ENCODE results near the gene DYDC1. TPM values are rescaled to one million over a fixed set of nuclear protein-coding genes. Genes with fewer than 3 reads are reported as not detected.
A peak's percentile ranks its signal among the peaks of the same experiment; 100 is the strongest.

DYDC1 gene
- total and polyA plus RNA-seq, 8 donors: not detected

- Histone ChIP-seq H3K27me3 (no peaks in the 10 kb centered on the region), H3K36me3 (no peaks in the 10 kb centered on the region), H3K4me1 (no peaks in the 10 kb centered on the region), H3K9me3 (no peaks in the 10 kb centered on the region), H3K27ac (no peak overlapping the region), H3K4me3 (no peak overlapping the region)
- 88 to 92% methylated on average over 2 of the region's 2 CpGs for WGBS, 2 donors
- intact Hi-C loops (cut with DNase I): no loop called here
- FAIRE-seq (no peak), DNase-seq (no peak), ATAC-seq (no peak)
- no peak for TF ChIP-seq CTCF (IDR thresholded peaks at IDR 0.05)
Observed at GRCh38 chr10:80397014-80397413, 40.5 kb upstream of the DYDC1 start.

DNA sequence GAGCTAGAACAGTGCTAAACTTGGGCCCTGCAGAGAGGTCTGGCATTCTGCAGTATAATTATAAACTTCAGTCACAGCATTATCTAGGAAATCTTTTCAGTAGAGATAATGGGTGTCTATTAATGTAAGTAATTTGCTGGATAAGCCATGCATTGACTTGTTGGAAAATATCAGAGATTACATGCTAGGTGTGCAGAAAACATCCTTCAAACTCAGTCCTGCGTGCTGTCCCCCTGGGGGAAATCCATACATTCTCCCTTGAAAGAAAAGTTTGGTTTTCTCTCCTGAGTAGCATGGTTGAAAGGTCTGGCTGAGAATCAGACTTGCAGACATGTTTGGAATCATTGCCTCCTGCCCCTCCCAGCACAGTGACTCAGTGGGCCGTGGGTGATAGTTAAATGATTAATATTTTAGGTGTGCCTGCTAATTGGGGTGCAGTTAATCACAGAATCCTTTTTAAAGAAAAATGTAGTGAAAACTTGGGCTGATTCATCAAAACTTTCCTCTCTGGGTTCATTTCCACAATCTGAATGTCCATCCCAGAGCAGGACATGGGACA lies 37.9 kb upstream of the DYDC1 start:
- ATAC-seq (no peak), DNase-seq (no peak), FAIRE-seq (no peak)
- H3K36me3 ChIP-seq: no peaks in the 10 kb centered on the region
- H3K27ac ChIP-seq: no peak overlapping the region
- WGBS, 2 donors: 60 to 78% methylated on average over 2 of the region's 2 CpGs
- no peak for TF ChIP-seq CTCF (IDR thresholded peaks at IDR 0.05)
- H3K27me3 ChIP-seq: no peaks in the 10 kb centered on the region
- H3K4me3 ChIP-seq: no peak overlapping the region
- no peaks in the 10 kb centered on the region for H3K4me1 ChIP-seq
- H3K9me3 ChIP-seq: no peaks in the 10 kb centered on the region
- intact Hi-C loops (cut with DNase I): no loop called here

GRCh38 chr10:80392250-80392649 lies 35.7 kb upstream of the DYDC1 start:
- H3K27me3 ChIP-seq: no peaks in the 10 kb centered on the region
- intact Hi-C loops (cut with DNase I): no loop called here
- ATAC-seq (no peak), FAIRE-seq (no peak), DNase-seq (no peak)
- H3K4me3 ChIP-seq: no peak overlapping the region
- no peak overlapping the region for H3K27ac ChIP-seq
- H3K9me3 ChIP-seq: no peaks in the 10 kb centered on the region
- 76 to 90% methylated on average over 6 of the region's 6 CpGs for WGBS, 2 donors
- no peaks in the 10 kb centered on the region for H3K4me1 ChIP-seq
- no peak for TF ChIP-seq CTCF (IDR thresholded peaks at IDR 0.05)
- no peaks in the 10 kb centered on the region for H3K36me3 ChIP-seq

- Histone ChIP-seq H3K27me3 (no peaks in the 10 kb centered on the region), H3K4me1 (no peaks in the 10 kb centered on the region), H3K4me3 (no peak overlapping the region), H3K36me3 (no peaks in the 10 kb centered on the region), H3K9me3 (no peaks in the 10 kb centered on the region), H3K27ac (no peak overlapping the region)
- DNase-seq: no peak
- 60 to 69% methylated on average over 9 of the region's 9 CpGs for WGBS, 2 donors
- intact Hi-C loops (cut with DNase I): no loop called here
- TF ChIP-seq CTCF (IDR thresholded peaks at IDR 0.05): no peak
- no peak for FAIRE-seq
- ATAC-seq: no peak
Observed at GRCh38 chr10:80390740-80391139, 34.2 kb upstream of the DYDC1 start.

- 9 to 20% methylated on average over 4 of the region's 4 CpGs for WGBS, 2 donors
- ATAC-seq (peak in 3 of 4 donors; percentile 70 to 79 (median 75)), FAIRE-seq (no peak), DNase-seq (peak in 3 of 6 donors; percentile 8 to 31 (median 19))
- Histone ChIP-seq H3K27ac (no peak overlapping the region), H3K9me3 (no peaks in the 10 kb centered on the region), H3K4me1 (no peaks in the 10 kb centered on the region), H3K4me3 (no peak overlapping the region), H3K36me3 (no peaks in the 10 kb centered on the region), H3K27me3 (no peaks in the 10 kb centered on the region)
- peak in 3 of 4 donors; percentile 23 to 39 (median 28) for TF ChIP-seq CTCF (IDR thresholded peaks at IDR 0.05)
- intact Hi-C loops (cut with DNase I): no loop called here
Observed at GRCh38 chr10:80382989-80383388, 26.4 kb upstream of the DYDC1 start.
